ENCODE measurements around the gene TANC1. TPM values are rescaled to one million over a fixed set of nuclear protein-coding genes. Genes with fewer than 3 reads are reported as not detected.

Gene TANC1
- total and polyA plus RNA-seq, 12 donors, result 17.8 to 90.5 (median 70.0) TPM

GRCh38 chr2:159155791-159156190 is 187.4 kb downstream of the TANC1 start:
- intact Hi-C loops (cut with DNase I), result no loop called here

DNA sequence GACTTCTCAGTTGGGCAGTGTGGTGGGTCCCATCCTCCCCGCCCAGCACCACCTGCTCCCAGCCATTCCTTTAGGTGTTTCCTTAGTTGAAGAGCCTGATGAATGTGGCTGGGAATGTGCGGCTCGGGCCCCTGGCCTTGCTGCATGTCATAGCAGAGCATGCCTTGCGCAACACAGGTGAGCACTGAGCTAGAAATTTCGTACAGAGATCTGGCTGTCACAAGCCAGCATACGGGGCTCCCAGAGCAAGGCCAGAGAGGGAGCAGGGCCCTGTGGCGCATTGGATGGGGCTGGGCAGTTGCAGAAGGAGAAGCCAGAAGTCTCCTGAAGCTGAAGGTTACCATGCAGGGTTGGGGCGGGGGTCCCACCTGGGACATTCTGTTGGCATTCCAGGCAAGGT is 188.4 kb downstream of the TANC1 start:
- no peak for TF ChIP-seq CTCF (IDR thresholded peaks at IDR 0.05)
- no peaks in the 10 kb centered on the region for H3K27me3 ChIP-seq
- H3K4me1 ChIP-seq, result peaks cover 10 to 74% (median 55%) of the 10 kb centered on the region in 9 donors
- H3K4me3 ChIP-seq, result no peak overlapping the region
- peak overlapping the region in 1 of 10 donors; percentile 8 for H3K27ac ChIP-seq
- intact Hi-C loops (cut with DNase I), result no loop called here
- peaks cover 0 to 80% (median 0%) of the 10 kb centered on the region in 9 donors for H3K36me3 ChIP-seq
- no peak for DNase-seq
- WGBS, 2 donors, result 94 to 98% methylated on average over 8 of the region's 8 CpGs
- no peak for ATAC-seq
- H3K9me3 ChIP-seq, result no peaks in the 10 kb centered on the region

More at GRCh38 chr2:159155791-159156190, 187.4 kb downstream of the TANC1 start:
- no peaks in the 10 kb centered on the region for H3K27me3 ChIP-seq
- H3K36me3 ChIP-seq, result peaks cover 0 to 80% (median 0%) of the 10 kb centered on the region in 9 donors
- ATAC-seq, result no peak
- WGBS, 2 donors, result 83 to 89% methylated on average over 1 of the region's 1 CpG
- DNase-seq, result no peak
- H3K27ac ChIP-seq, result no peak overlapping the region
- no peak overlapping the region for H3K4me3 ChIP-seq
- peaks cover 10 to 74% (median 52%) of the 10 kb centered on the region in 9 donors for H3K4me1 ChIP-seq
- no peak for TF ChIP-seq CTCF (IDR thresholded peaks at IDR 0.05)
- no peaks in the 10 kb centered on the region for H3K9me3 ChIP-seq

DNA sequence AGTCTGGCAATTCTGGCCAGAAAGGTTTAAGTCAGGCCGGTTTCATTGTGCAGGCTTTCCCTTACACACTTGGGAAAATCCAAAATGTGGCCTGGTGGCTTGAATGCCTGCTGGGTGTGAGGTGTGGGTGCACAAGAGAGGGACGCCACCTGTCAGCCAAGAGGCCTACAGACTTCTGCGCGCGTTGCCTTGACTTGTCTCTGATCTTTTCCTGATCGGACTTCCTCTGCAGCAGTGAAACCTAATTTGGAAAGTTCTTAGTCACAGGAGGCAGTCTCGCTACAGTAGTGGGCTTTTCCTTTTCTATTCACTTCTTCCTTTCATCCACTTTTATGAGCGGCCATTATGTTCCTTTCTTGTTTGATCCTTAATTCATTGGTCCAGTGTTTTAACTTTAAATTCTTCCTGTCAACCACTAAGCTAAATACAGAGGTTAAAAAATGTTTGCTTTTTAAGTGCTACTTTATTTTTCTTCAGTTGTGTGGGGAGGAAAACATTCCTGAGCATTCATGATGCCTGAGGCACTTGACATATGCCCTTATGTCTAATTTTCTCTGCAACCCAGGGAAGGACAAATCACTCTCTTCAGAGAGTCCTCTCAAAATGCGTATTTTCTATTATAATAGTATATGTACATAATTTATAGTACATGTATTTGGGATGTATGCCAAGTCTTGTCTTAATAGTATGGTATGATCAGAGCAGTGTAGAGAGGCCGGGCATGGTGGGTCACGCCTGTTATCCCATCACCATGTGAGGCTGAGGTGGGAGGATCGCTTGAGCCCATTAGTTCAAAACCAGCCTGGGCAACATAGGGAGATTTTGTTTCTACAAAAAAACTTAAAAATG is 189.1 kb downstream of the TANC1 start:
- Histone ChIP-seq H3K27me3 (no peaks in the 10 kb centered on the region), H3K4me3 (no peak overlapping the region), H3K9me3 (no peaks in the 10 kb centered on the region), H3K4me1 (peaks cover 10 to 74% (median 55%) of the 10 kb centered on the region in 9 donors), H3K36me3 (peaks cover 0 to 79% (median 0%) of the 10 kb centered on the region in 9 donors), H3K27ac (peak overlapping the region in 1 of 10 donors; percentile 8)
- WGBS, 2 donors, result 80 to 89% methylated on average over 12 of the region's 12 CpGs
- TF ChIP-seq CTCF (IDR thresholded peaks at IDR 0.05), result no peak
- intact Hi-C loops (cut with DNase I), result no loop called here
- DNase-seq (no peak), ATAC-seq (no peak)

DNA sequence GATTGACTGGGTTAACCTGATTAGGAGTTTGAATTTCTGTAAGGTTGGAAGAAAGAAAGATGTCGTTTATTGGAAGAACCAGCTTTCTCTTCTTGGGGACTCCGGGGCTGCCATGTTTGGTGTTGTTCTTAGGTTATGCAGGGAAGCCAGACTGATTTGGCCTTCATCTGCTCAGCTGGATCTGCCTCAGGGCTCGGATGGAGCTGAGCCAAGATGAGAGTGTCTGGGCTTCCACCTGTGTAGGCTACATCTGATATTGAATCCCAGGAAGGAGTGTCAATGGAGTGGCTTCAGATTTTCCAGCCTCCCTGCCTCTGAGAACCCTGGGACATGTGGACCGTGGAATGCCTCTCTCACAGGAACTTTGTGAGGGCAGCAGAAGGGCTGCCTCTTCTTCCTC is 192.0 kb downstream of the TANC1 start:
- Histone ChIP-seq H3K9me3 (no peaks in the 10 kb centered on the region), H3K27me3 (no peaks in the 10 kb centered on the region), H3K36me3 (peaks cover 0 to 67% (median 8%) of the 10 kb centered on the region in 9 donors), H3K4me3 (no peak overlapping the region), H3K4me1 (peaks cover 9 to 72% (median 46%) of the 10 kb centered on the region in 9 donors), H3K27ac (peak overlapping the region in 9 of 10 donors; percentile 15 to 76 (median 52))
- 62 to 71% methylated on average over 4 of the region's 4 CpGs for WGBS, 2 donors
- intact Hi-C loops (cut with DNase I), result no loop called here
- ATAC-seq, result no peak
- TF ChIP-seq CTCF (IDR thresholded peaks at IDR 0.05), result no peak
- DNase-seq, result no peak
